HG03280 (cell line): ENCODE data around the gene KIRREL3.

Source experiments
- ATAC-seq: cut with Tn5 transposase; IDR thresholded peaks from one replicate; pipeline ENCODE4 v1.9.1; 2021; ENCODE audit warnings: mild to moderate bottlenecking, moderate library complexity; ENCODE audit not compliant: unreplicated experiment

KIRREL3 gene

DNA sequence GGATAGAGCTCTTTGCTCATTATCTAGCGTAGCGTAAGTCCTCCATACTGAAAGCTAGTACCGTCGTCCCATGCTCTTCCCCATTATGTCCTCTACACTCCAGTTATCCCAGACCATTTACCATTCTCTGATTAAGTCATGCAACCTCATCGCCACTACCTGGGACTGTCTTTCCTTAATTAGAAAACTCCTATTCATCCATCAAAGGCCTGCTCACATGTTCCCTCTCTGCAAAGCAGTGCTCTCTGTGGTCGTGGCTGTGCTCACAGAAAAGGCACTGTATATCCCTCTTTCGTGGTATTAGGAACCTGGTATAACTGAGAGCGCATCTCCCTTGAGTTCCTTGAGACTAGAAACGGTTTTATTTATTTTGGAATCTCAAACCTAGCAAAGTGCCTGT is 253.3 kb downstream of the KIRREL3 start:
- ATAC-seq: no peak

- ATAC-seq: no peak
Observed at GRCh38 chr11:126746443-126746842, 254.1 kb downstream of the KIRREL3 start.

DNA sequence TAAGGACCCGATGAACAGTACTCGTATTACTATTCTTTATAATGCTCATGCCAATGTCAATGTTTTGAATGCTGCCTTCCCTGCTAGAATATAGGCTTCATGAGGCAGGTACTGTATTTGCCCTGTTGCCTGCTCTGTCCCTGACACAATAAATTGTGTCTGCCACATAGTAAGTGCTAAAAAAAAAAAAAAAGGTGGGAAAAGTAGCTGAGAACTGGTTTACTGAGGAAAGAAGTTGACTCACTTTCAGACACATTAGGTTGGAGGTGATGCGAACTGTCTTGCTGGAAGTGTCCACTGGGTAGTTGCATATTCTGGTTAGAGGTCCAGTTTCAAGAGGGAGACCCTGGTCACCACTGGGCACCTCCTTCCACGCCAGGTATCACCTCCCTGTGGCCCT is 255.9 kb downstream of the KIRREL3 start:
- ATAC-seq: no peak

DNA sequence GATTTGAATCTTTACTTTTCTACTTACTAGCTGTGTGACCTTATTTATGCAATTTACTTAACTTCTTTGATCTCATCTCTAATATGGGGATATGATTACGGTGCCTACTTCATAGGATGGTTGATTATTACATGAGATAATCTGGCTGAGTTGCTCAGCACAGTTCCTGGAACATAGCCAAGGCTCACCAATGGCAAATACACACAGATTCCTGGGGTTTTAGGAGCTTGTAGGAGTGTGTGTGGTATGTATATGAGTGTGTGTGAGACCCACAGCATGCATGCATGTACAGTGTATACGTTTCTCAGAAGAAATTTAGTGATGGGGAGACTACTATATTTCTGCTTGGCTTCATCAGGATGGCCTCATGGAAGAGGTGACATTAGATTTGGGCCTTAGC is 256.9 kb downstream of the KIRREL3 start:
- no peak for ATAC-seq

DNA sequence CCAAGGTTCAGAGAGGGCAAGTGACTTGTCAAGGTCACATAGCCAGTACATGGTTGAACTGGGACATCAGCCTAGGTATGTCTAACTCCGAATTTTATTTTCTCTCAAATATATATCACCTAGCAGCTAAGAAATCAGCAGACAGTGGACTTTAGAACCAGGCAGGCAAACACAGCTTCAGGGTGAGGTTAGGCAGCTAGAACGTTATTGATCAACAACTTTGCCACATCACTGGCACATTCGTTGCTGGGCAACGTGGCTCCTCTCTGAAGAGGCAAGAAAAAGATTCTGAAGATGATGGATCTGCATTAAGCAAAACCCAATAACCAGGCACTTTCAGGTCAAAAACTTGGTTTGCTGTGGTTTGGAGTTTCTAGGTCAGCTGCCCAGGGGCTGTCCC is 258.0 kb downstream of the KIRREL3 start:
- no peak for ATAC-seq

DNA sequence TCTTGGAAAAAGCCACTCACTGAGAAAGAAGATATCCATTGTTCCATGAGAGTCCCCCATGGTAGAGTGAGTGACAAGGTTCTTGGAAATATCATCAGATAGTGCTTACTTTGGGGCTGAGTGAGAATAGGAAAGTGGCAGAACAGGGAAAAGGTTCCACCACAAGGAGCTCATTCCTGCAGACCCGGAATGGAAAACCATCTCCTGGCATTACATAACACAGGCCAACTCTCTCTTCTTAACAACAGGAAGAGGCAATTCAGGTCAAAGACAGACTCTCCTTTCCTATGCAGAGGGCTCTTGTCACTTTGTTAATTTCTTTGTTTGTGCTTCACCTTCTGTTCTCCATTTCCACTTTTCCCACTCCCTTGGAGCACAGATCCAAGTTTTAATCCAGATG is 259.7 kb downstream of the KIRREL3 start:
- no peak for ATAC-seq

DNA sequence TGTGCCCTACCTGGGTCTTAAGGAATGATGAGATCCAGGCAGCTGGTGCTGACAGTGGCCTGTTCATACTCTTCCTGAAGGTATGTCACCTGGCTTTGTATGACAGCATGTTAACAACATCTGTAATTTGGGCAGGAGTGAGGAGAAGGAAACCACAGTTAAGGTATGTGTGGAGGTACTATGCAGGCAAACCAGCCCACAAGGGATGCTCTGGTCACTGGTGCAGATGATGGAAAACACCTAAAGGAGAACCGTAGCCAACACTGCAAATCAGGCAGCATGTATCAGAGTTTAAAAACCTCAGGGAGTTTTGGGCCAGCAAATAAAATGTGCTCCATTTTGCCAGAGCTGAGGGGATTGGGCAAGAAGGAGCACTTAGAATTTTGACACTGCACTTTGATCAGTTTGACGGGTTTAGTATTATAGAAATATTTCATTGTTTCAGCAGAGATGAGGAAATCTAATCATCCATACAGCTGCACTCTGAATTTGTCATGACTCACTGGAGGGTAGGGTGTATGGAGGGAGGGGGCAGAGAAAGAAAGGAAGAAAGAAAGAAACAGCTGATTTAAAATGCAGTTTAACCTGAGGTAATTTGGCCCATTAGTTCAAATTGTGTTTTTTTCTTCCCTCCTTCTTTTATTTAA is 260.9 kb downstream of the KIRREL3 start:
- ATAC-seq: no peak

DNA sequence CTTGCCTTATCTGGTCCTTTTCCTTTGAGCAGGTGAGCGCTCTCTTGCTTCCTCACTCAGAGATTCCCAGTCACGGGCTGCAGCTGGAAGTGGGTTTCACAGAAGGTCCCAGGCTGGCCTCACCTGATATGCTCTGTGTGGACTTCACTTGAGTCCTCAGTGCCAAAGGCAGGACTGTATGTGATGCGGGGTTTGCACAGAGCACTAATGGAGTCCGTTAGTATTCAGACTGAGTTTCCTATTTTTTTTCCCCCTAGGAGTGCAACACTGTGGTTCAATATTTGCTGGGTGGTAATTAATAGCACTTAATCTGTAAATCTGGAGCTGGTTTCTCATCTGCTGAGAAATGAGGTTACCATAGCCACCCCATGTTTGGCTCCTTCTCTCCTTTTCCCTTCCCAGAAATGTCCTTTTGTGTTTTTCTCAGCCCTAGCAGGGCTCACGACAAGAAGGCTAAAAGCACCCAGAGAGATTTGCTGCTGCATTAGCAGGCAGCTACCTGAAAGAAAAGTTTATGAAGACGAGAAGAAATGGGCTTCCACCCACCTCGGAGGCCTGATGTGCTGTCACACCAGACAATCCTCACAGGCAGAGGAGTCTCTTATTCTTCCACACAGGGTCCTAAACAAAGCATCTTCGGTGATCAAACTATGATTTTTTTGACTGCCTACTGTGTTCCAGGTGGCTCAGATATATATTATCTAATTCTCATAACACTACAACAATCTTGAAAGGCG is 262.1 kb downstream of the KIRREL3 start:
- no peak for ATAC-seq

- no peak for ATAC-seq
Observed at GRCh38 chr11:126736682-126737572, 263.6 kb downstream of the KIRREL3 start.

GRCh38 chr11:126734752-126735151 is 265.8 kb downstream of the KIRREL3 start:
- ATAC-seq: no peak

- no peak for ATAC-seq
Observed at GRCh38 chr11:126733685-126734084, 266.9 kb downstream of the KIRREL3 start.

GRCh38 chr11:126732981-126733380 is 267.6 kb downstream of the KIRREL3 start:
- peak; percentile 81 for ATAC-seq

- ATAC-seq: no peak
Observed at GRCh38 chr11:126731576-126732142, 268.9 kb downstream of the KIRREL3 start.

GRCh38 chr11:126727381-126727780 is 273.2 kb downstream of the KIRREL3 start:
- no peak for ATAC-seq

DNA sequence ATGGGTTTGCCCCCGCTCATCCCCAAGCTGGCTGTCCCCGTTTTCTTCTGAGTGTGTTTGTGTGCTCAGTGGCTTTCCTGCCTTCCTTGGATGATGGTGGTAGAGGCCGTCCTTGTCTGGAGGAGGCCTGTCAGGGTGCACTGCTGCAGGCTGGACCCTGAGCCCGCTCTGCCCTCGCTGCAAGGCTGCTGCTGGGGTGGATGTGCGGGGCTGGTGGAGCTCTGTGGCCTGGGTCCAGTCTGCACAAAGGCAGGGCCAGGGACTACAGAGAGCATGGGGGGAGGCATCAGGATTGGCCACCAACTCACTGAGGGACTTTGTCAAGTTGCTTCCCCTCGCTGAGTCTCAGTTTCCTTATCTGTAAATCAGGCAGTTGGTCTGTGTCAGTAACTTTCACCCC is 275.0 kb downstream of the KIRREL3 start:
- no peak for ATAC-seq

DNA sequence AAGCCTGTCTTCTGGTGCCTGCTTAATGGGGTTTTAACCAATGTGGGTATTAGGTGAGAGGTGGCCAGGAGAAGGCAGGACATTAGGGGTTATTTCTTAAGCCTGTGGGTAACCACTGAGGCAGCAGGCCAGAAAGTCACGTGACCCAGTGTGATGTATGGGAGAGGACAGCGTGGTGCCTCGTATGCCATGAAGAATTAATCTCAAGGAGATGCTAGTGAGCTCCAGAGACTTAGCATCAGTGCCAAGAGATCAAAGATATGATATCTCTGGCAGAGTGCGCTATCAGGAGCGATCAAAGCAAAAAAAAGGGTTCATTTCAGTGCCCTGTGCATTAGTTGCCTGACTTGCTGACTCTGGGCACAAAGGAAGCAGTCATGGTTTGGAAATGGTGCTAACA is 275.5 kb downstream of the KIRREL3 start:
- no peak for ATAC-seq

DNA sequence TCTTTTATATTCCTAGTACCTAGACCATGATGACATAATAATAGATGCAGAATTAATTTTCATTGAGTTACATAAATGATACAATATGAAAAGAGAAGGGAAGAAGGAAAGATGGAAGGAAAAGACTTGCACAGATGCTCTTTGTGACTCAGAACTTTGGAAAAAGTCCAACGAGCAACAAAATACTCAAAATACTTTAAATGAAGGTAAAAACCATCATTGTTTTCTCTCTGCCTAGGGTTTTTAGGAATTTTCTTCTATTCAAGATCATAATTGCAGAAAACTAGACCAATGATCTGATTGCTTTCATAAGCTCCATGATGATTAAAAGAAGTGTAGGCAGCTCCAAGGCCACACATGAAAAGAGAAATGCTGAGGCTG is 276.9 kb downstream of the KIRREL3 start:
- ATAC-seq: no peak

GRCh38 chr11:126722956-126723664 is 277.5 kb downstream of the KIRREL3 start:
- ATAC-seq: no peak

GRCh38 chr11:126722006-126722736 is 278.4 kb downstream of the KIRREL3 start:
- ATAC-seq: no peak
